Chondrocyte (in vitro differentiated cells): ENCODE results near the gene SLC17A5. TPM values are rescaled to one million over a fixed set of nuclear protein-coding genes. Genes with fewer than 3 reads are reported as not detected.
A peak's percentile ranks its signal among the peaks of the same experiment; 100 is the strongest.

ENCODE experiments used
- DNase-seq: peaks from one replicate; pipeline ENCODE4 v3.0.0; 2021; ENCODE audit warnings: mixed read lengths, low spot score
- H3K27ac Mint-ChIP-seq: one replicate; pipeline ENCODE4 v1.8.0; 2021; ENCODE audit warnings: mild to moderate bottlenecking, moderate library complexity, mixed read lengths; ENCODE audit not compliant: unreplicated experiment
- H3K27me3 Mint-ChIP-seq: 2 replicates; pipeline ENCODE4 v1.8.0; 2021; ENCODE audit warnings: low read depth, mixed read lengths
- H3K36me3 Mint-ChIP-seq: 2 replicates; pipeline ENCODE4 v1.8.0; 2021; ENCODE audit warnings: low read depth, mixed read lengths
- H3K4me1 Mint-ChIP-seq: 2 replicates; pipeline ENCODE4 v1.8.0; 2021; ENCODE audit warnings: low read depth, mild to moderate bottlenecking, mixed read lengths
- H3K4me3 Mint-ChIP-seq: one replicate; pipeline ENCODE4 v1.8.0; 2021; ENCODE audit warnings: mild to moderate bottlenecking, moderate library complexity, mixed read lengths; ENCODE audit not compliant: unreplicated experiment
- H3K9me3 Mint-ChIP-seq: 2 replicates; pipeline ENCODE4 v1.8.0; 2021; ENCODE audit warnings: low read depth, mixed read lengths
- CTCF ChIP-seq: fragments of 200-600 bp; sonication (generic); IDR thresholded peaks from 2 replicates; pipeline ENCODE4 v1.5.0; 2021; ENCODE audit warnings: antibody characterized with exemption, mild to moderate bottlenecking, moderate library complexity
- total RNA-seq: library from RNA; stranded (reverse); gene quantifications from 3 replicates; pipeline ENCODE4 v1.2.1, GENCODE V29; 2021

Gene SLC17A5
- total RNA-seq, 1 donor from 2014 or later: 33.0 TPM

GRCh38 chr6:73606428-73606827 is 47.4 kb downstream of the SLC17A5 start:
- Mint-ChIP-seq H3K4me1 (peaks cover 9% of the 10 kb centered on the region), H3K9me3 (no peaks in the 10 kb centered on the region), H3K36me3 (peaks cover 24% of the 10 kb centered on the region), H3K27ac (no peak overlapping the region), H3K4me3 (no peak overlapping the region), H3K27me3 (no peaks in the 10 kb centered on the region)
- TF ChIP-seq CTCF: peak; percentile 29
- no peak for DNase-seq

GRCh38 chr6:73604461-73604860 is 49.3 kb downstream of the SLC17A5 start:
- no peaks in the 10 kb centered on the region for H3K9me3 Mint-ChIP-seq
- DNase-seq: no peak
- peaks cover 25% of the 10 kb centered on the region for H3K36me3 Mint-ChIP-seq
- no peaks in the 10 kb centered on the region for H3K27me3 Mint-ChIP-seq
- H3K4me1 Mint-ChIP-seq: no peaks in the 10 kb centered on the region
- H3K4me3 Mint-ChIP-seq: no peak overlapping the region
- H3K27ac Mint-ChIP-seq: no peak overlapping the region
- TF ChIP-seq CTCF: no peak

GRCh38 chr6:73604020-73604419 is 49.8 kb downstream of the SLC17A5 start:
- Mint-ChIP-seq H3K27ac (no peak overlapping the region), H3K4me1 (no peaks in the 10 kb centered on the region), H3K9me3 (no peaks in the 10 kb centered on the region), H3K27me3 (no peaks in the 10 kb centered on the region), H3K4me3 (no peak overlapping the region), H3K36me3 (peaks cover 26% of the 10 kb centered on the region)
- no peak for TF ChIP-seq CTCF
- DNase-seq: no peak

- H3K9me3 Mint-ChIP-seq: no peaks in the 10 kb centered on the region
- no peaks in the 10 kb centered on the region for H3K36me3 Mint-ChIP-seq
- H3K4me3 Mint-ChIP-seq: peak overlapping the region; percentile 60
- H3K27me3 Mint-ChIP-seq: no peaks in the 10 kb centered on the region
- H3K27ac Mint-ChIP-seq: peak overlapping the region; percentile 98
- TF ChIP-seq CTCF: no peak
- H3K4me1 Mint-ChIP-seq: peaks cover 21% of the 10 kb centered on the region
- DNase-seq: no peak
These were observed 67.3 kb downstream of the SLC17A5 start for GRCh38 chr6:73586416-73586974.

GRCh38 chr6:73585566-73586415 is 68.0 kb downstream of the SLC17A5 start:
- Mint-ChIP-seq H3K4me1 (peaks cover 24% of the 10 kb centered on the region), H3K4me3 (peak overlapping the region; percentile 60), H3K27ac (peak overlapping the region; percentile 98), H3K27me3 (no peaks in the 10 kb centered on the region), H3K36me3 (no peaks in the 10 kb centered on the region), H3K9me3 (no peaks in the 10 kb centered on the region)
- no peak for TF ChIP-seq CTCF
- no peak for DNase-seq
